Measurements from ENCODE around the gene C4orf50.

The C4orf50 gene

GRCh38 chr4:5851637-5852301 is 166.5 kb downstream of the C4orf50 start:
- Histone ChIP-seq H3K36me3 (ENCODE audit: low read depth) (no peaks in the 10 kb centered on the region), H3K4me3 (ENCODE audit: severe bottlenecking) (no peak overlapping the region), H3K27me3 (ENCODE audit: insufficient read depth, poor library complexity, severe bottlenecking) (peaks cover 14% of the 10 kb centered on the region), H3K9me3 (ENCODE audit: severe bottlenecking) (no peaks in the 10 kb centered on the region), H3K27ac (ENCODE audit: poor library complexity, severe bottlenecking) (no peak overlapping the region), H3K4me1 (ENCODE audit: insufficient read depth, poor library complexity, severe bottlenecking) (no peaks in the 10 kb centered on the region)
- no peak for DNase-seq (ENCODE audit: low spot score)
- no peak for ATAC-seq (ENCODE audit: low read depth)
- TF ChIP-seq CTCF (IDR thresholded peaks at IDR 0.05; ENCODE audit: poor library complexity, severe bottlenecking): no peak
